ENCODE results near the gene BTN3A1. TPM values are rescaled to one million over a fixed set of nuclear protein-coding genes. Genes with fewer than 3 reads are reported as not detected.

The BTN3A1 gene
- total and polyA plus RNA-seq, 10 of the 15 experiments (the other 5 are each of a cell fraction or from before 2014, with no cell fraction given) = 5.6 to 60.1 (median 16.1) TPM

DNA sequence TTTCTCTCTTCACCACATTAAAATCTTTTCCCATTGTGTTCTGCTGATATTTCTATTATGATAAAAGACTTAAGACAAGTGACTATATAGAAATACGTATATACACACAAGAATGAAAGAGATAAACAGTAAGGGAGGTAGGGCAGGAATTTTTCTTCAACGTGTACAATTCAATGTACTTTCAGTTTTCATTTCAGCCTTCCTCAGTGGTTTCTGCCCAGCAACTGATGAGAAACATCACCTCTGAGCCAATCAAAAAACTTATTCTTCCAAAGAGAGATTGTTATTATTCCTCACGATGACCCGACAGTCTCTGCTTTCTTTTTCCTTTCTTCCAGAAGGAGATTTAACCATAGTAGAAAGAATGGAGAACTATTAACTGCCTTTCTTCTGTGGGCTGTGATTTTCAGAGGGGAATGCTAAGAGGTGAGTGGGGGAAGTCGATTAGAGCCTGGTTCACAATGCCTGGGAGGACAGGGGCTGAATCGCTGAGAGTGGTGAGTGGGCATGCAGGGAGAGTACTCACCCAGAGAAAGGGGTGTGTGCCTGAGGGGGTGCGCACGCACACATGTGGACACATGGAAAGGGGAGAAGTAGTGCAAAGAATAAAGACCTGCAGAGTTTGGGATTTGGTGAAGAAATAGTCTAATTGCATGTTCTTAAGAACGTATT lies at the start of gene BTN3A1 (continued):
- TF ChIP-seq, protein P1, sequence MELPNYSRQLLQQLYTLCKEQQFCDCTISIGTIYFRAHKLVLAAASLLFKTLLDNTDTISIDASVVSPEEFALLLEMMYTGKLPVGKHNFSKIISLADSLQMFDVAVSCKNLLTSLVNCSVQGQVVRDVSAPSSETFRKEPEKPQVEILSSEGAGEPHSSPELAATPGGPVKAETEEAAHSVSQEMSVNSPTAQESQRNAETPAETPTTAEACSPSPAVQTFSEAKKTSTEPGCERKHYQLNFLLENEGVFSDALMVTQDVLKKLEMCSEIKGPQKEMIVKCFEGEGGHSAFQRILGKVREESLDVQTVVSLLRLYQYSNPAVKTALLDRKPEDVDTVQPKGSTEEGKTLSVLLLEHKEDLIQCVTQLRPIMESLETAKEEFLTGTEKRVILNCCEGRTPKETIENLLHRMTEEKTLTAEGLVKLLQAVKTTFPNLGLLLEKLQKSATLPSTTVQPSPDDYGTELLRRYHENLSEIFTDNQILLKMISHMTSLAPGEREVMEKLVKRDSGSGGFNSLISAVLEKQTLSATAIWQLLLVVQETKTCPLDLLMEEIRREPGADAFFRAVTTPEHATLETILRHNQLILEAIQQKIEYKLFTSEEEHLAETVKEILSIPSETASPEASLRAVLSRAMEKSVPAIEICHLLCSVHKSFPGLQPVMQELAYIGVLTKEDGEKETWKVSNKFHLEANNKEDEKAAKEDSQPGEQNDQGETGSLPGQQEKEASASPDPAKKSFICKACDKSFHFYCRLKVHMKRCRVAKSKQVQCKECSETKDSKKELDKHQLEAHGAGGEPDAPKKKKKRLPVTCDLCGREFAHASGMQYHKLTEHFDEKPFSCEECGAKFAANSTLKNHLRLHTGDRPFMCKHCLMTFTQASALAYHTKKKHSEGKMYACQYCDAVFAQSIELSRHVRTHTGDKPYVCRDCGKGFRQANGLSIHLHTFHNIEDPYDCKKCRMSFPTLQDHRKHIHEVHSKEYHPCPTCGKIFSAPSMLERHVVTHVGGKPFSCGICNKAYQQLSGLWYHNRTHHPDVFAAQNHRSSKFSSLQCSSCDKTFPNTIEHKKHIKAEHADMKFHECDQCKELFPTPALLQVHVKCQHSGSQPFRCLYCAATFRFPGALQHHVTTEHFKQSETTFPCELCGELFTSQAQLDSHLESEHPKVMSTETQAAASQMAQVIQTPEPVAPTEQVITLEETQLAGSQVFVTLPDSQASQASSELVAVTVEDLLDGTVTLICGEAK (IDR thresholded peaks at IDR 0.05; ENCODE audit: borderline replicate concordance) = no peak
- no peak for TF ChIP-seq MEF2B (IDR thresholded peaks at IDR 0.05; ENCODE audit: partially characterized antibody, poor library complexity, severe bottlenecking)
- TF ChIP-seq ASH2L (IDR thresholded peaks at IDR 0.05; ENCODE audit: borderline replicate concordance, low read depth) = no peak; the same call in 1 of the 2 replicates
- no peak for TF ChIP-seq RELA (IDR thresholded peaks at IDR 0.05; ENCODE audit: borderline replicate concordance, partially characterized antibody)
- no peak for TF ChIP-seq SIX5 (IDR thresholded peaks at IDR 0.05; ENCODE audit: low read depth, low read length, severe bottlenecking)
- TF ChIP-seq, protein P2, sequence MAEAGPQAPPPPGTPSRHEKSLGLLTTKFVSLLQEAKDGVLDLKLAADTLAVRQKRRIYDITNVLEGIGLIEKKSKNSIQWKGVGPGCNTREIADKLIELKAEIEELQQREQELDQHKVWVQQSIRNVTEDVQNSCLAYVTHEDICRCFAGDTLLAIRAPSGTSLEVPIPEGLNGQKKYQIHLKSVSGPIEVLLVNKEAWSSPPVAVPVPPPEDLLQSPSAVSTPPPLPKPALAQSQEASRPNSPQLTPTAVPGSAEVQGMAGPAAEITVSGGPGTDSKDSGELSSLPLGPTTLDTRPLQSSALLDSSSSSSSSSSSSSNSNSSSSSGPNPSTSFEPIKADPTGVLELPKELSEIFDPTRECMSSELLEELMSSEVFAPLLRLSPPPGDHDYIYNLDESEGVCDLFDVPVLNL (IDR thresholded peaks at IDR 0.05; ENCODE audit: low read depth, low read length) = no peak
- no peak for TF ChIP-seq SP1 (IDR thresholded peaks at IDR 0.05; ENCODE audit: low read depth, low read length)
- no peak for TF ChIP-seq SUZ12 (IDR thresholded peaks at IDR 0.05; ENCODE audit: unreplicated experiment)
- TF ChIP-seq RCOR1 (conservative IDR thresholded peaks at IDR 0.05; ENCODE audit: low read depth, low read length) = no peak
- TF ChIP-seq, protein P3, sequence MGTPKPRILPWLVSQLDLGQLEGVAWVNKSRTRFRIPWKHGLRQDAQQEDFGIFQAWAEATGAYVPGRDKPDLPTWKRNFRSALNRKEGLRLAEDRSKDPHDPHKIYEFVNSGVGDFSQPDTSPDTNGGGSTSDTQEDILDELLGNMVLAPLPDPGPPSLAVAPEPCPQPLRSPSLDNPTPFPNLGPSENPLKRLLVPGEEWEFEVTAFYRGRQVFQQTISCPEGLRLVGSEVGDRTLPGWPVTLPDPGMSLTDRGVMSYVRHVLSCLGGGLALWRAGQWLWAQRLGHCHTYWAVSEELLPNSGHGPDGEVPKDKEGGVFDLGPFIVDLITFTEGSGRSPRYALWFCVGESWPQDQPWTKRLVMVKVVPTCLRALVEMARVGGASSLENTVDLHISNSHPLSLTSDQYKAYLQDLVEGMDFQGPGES (IDR thresholded peaks at IDR 0.05) = 0 out of 2 replicates have a peak, but pooled peaks have one; percentile 39
- no peak for TF ChIP-seq RAD51 (IDR thresholded peaks at IDR 0.05)
- TF ChIP-seq SMAD5 (IDR thresholded peaks at IDR 0.05; ENCODE audit: low read depth) = no peak
- TF ChIP-seq HCFC1 (IDR thresholded peaks at IDR 0.05; ENCODE audit: low read length) = no peak
- TF ChIP-seq, protein P4, sequence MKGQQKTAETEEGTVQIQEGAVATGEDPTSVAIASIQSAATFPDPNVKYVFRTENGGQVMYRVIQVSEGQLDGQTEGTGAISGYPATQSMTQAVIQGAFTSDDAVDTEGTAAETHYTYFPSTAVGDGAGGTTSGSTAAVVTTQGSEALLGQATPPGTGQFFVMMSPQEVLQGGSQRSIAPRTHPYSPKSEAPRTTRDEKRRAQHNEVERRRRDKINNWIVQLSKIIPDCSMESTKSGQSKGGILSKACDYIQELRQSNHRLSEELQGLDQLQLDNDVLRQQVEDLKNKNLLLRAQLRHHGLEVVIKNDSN (IDR thresholded peaks at IDR 0.05; ENCODE audit: borderline replicate concordance, extremely low read length, insufficient read depth, low read depth, low read length) = no peak
- TF ChIP-seq JUND (IDR thresholded peaks at IDR 0.05; ENCODE audit: low read depth, low read length) = no peak
- no peak for TF ChIP-seq BCL11A (IDR thresholded peaks at IDR 0.05; ENCODE audit: low read depth, low read length)
- TF ChIP-seq NFIC (IDR thresholded peaks at IDR 0.05; ENCODE audit: low read depth, low read length) = no peak
- TF ChIP-seq, protein P5, sequence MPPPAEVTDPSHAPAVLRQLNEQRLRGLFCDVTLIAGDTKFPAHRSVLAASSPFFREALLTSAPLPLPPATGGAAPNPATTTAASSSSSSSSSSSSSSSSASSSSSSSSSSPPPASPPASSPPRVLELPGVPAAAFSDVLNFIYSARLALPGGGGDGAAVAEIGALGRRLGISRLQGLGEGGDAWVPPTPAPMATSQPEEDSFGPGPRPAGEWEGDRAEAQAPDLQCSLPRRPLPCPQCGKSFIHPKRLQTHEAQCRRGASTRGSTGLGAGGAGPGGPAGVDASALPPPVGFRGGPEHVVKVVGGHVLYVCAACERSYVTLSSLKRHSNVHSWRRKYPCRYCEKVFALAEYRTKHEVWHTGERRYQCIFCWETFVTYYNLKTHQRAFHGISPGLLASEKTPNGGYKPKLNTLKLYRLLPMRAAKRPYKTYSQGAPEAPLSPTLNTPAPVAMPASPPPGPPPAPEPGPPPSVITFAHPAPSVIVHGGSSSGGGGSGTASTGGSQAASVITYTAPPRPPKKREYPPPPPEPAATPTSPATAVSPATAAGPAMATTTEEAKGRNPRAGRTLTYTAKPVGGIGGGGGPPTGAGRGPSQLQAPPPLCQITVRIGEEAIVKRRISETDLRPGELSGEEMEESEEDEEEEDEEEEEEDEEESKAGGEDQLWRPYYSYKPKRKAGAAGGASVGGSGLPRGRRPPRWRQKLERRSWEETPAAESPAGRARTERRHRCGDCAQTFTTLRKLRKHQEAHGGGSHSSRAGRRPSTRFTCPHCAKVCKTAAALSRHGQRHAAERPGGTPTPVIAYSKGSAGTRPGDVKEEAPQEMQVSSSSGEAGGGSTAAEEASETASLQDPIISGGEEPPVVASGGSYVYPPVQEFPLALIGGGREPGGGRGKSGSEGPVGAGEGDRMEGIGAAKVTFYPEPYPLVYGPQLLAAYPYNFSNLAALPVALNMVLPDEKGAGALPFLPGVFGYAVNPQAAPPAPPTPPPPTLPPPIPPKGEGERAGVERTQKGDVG (CRISPR knock-in tag; IDR thresholded peaks at IDR 0.05) = no peak
- peak; percentile 56; the same call in 1 of the 2 replicates for TF ChIP-seq NFYB (IDR thresholded peaks at IDR 0.05; ENCODE audit: insufficient read depth, low read depth, low read length)
- no peak for TF ChIP-seq SREBF2 (IDR thresholded peaks at IDR 0.05; ENCODE audit: low read length)
